ENCODE measurements around the gene TEC. TPM values are rescaled to one million over a fixed set of nuclear protein-coding genes. Genes with fewer than 3 reads are reported as not detected.

Gene TEC
- total and polyA plus RNA-seq, 2 of the 8 experiments (the other 6 are each of a cell fraction or from before 2014, with no cell fraction given), result 0.73 to 1.8 TPM

- H3K4me2 ChIP-seq (ENCODE audit: insufficient read depth in 1 of 2, low read depth in 2 of 2, low read length in 2 of 2), result no peak overlapping the region
- no peak overlapping the region for H2BK5ac ChIP-seq (ENCODE audit: low read depth, low read length)
- H3K36me3 ChIP-seq (ENCODE audit: control insufficient read depth in 2 of 4, insufficient read depth in 4 of 4, low read length in 3 of 4), result peaks cover 0 to 15% (median 3%) of the 10 kb centered on the region in 4 experiments; a peak in 4 of 8 replicates
- TF ChIP-seq SAP30 (IDR thresholded peaks at IDR 0.05; ENCODE audit: insufficient read depth, insufficient replicate concordance, low read length) (no peak), SP2 (IDR thresholded peaks at IDR 0.05; ENCODE audit: low read length) (no peak), RNF2 (IDR thresholded peaks at IDR 0.05; ENCODE audit: borderline replicate concordance, low read depth, low read length, missing control alignments, poor library complexity, severe bottlenecking) (no peak), SP4 (IDR thresholded peaks at IDR 0.05; ENCODE audit: low read length) (no peak), BRCA1 (IDR thresholded peaks at IDR 0.05; ENCODE audit: low read depth, low read length) (no peak), TAF1 (IDR thresholded peaks at IDR 0.05; ENCODE audit: low read depth, low read length) (no peak)
- no peaks in the 10 kb centered on the region for H3K79me2 ChIP-seq (ENCODE audit: control insufficient read depth in 1 of 2, insufficient read depth in 2 of 2, low read length in 2 of 2)
- no peak overlapping the region for H4K91ac ChIP-seq (replicated peaks; ENCODE audit: insufficient read length, low read length)
- CTCF ChIA-PET (ENCODE audit: partially characterized antibody), result interaction anchor here (1.0 kb wide), 2 partner anchors 10 to 118 kb away, joined by 3 read pairs; no protein-coding TSS in a partner anchor
- H2BK120ac ChIP-seq (replicated peaks; ENCODE audit: low read depth, low read length), result no peak overlapping the region
- no peak overlapping the region for H2AFZ ChIP-seq (ENCODE audit: low read length)
- H4K20me1 ChIP-seq (replicated peaks in 1 of 2; ENCODE audit: control insufficient read depth in 1 of 2, insufficient read depth in 2 of 2, low read length in 2 of 2), result no peaks in the 10 kb centered on the region
- H3K9ac ChIP-seq (replicated peaks in 1 of 4; ENCODE audit: extremely low read depth in 1 of 4, low read depth in 3 of 4, low read length in 3 of 4), result no peak overlapping the region
- no peak overlapping the region for H2AK5ac ChIP-seq (ENCODE audit: low read depth, low read length)
- no peak overlapping the region for H3K23ac ChIP-seq (ENCODE audit: insufficient read length)
- no peak overlapping the region for H3K56ac ChIP-seq (replicated peaks; ENCODE audit: insufficient read length, low read depth, low read length)
- H2BK12ac ChIP-seq (ENCODE audit: low read depth, low read length), result no peak overlapping the region
- H3K79me1 ChIP-seq (ENCODE audit: low read depth, low read length), result no peaks in the 10 kb centered on the region
- DNase-seq (ENCODE audit: low read depth in 1 of 2, low spot score in 2 of 2), result no peak
- no peak overlapping the region for H3K4me3 ChIP-seq (ENCODE audit: extremely low read depth in 1 of 4, insufficient read depth in 2 of 4, low read depth in 3 of 4, low read length in 4 of 4)
- no peak overlapping the region for H4K8ac ChIP-seq (ENCODE audit: extremely low read depth, insufficient read depth, low read length)
- no peak overlapping the region for H3K18ac ChIP-seq (ENCODE audit: extremely low read depth, low read length)
- H4K5ac ChIP-seq (ENCODE audit: insufficient read length, low read depth, low read length), result no peak overlapping the region
- no peak overlapping the region for H2BK20ac ChIP-seq (ENCODE audit: low read length)
- no peak overlapping the region for H3K27ac ChIP-seq (ENCODE audit: low read depth, low read length)
- H3K23me2 ChIP-seq (ENCODE audit: low read depth, low read length), result no peaks in the 10 kb centered on the region
- H3K4me1 ChIP-seq (replicated peaks in 1 of 4; ENCODE audit: control insufficient read depth in 3 of 4, insufficient read depth in 4 of 4, low read length in 3 of 4), result no peaks in the 10 kb centered on the region
- no peak for FAIRE-seq
- H3K27me3 ChIP-seq (replicated peaks in 1 of 4; ENCODE audit: control insufficient read depth in 3 of 4, extremely low read depth in 1 of 4, insufficient read depth in 3 of 4, low read length in 3 of 4), result no peaks in the 10 kb centered on the region
- no peak overlapping the region for H3K14ac ChIP-seq (ENCODE audit: insufficient read length)
- no peak overlapping the region for H3K4ac ChIP-seq (replicated peaks; ENCODE audit: insufficient read length, low read depth, low read length)
- peaks cover 7 to 15% of the 10 kb centered on the region in 2 experiments; a peak in 3 of 4 replicates for H3K9me3 ChIP-seq (ENCODE audit: insufficient read depth in 2 of 2, low read depth in 1 of 2, low read length in 1 of 2)
- 100% methylated on average over 1 of the region's 1 CpG; no CpG with 5 or more reads in 1 of the 2 experiments for WGBS, 2 experiments (ENCODE audit: extremely low coverage in 1 of 2, insufficient coverage in 1 of 2, insufficient read length in 1 of 2, insufficient replicate concordance in 2 of 2, low coverage in 1 of 2, low lambda C conversion rate in 2 of 2, missing lambda C conversion rate in 1 of 2)
- POLR2A ChIA-PET (ENCODE audit: partially characterized antibody), result no interaction called here
- H2BK15ac ChIP-seq (ENCODE audit: low read length), result no peak overlapping the region
These were observed 113.2 kb downstream of the TEC start for GRCh38 chr4:48156423-48156822.

Measured in H1 (cell line).